GM21390 (cell line): Measurements from ENCODE around the gene BAIAP2L1.
"Not testable (repeated sequence)": the region's sequence is repeated elsewhere in the genome, so short reads cannot be mapped to it uniquely, and the experiment has no call there.

Experiments used
- ATAC-seq: cut with Tn5 transposase; IDR thresholded peaks from one replicate; pipeline ENCODE4 v1.9.1; 2021; ENCODE audit not compliant: unreplicated experiment

Gene BAIAP2L1

DNA sequence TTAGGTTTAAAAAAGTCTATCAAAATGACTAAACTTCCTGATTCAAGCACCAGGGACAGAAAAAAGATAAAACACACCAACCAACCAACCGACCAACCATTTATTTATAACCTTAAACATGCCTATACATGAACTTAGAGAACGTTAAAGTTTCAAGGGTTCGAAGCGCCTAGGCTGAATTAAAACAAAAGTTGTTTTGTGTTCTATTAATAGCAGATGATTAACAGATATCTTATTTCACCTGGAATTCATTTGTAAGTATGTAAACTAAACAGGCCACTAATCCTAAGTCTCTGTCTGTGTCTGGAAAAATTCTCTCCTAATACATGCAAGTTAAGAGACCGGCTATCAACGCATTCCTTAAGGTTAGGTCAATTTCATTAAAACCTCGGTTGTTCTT lies 1.4 kb downstream of the BAIAP2L1 start:
- no peak for ATAC-seq

DNA sequence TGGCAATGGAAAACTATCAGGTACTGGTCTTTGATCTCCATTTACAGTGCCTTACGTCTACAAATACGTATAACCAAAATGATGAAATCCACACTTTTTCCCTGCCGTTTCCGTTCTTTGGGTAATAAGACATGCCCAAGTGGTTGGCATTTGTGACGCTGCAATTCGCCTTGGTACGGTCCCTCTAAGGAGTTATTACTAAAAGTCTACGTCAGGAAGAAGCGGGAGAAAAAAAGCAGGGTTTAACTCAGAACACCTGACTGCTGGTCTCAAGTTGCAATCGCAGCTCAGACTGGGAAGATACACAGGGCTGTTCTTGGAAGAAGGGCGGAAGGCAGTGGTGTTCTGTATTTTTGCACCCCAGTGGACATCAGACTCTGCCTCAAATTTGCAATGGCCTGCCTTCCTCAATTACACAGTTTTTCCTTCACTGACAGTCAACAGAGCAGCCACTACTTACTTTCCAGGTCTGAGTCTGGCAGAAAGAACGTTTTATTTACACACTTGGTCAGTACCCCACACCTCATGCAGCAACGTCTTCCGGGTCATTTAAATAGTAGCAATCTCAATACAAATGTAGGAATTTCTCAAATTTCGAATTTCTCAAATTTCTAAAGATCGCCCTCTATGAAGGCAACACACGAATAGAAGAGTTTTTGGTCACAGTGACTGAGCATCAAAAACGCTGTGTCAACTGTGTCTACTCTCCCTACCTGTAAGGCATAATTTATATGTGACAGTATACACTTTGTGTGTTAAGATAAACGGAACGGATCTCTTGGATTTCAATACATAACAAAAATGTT lies 2.1 kb downstream of the BAIAP2L1 start:
- no peak for ATAC-seq

DNA sequence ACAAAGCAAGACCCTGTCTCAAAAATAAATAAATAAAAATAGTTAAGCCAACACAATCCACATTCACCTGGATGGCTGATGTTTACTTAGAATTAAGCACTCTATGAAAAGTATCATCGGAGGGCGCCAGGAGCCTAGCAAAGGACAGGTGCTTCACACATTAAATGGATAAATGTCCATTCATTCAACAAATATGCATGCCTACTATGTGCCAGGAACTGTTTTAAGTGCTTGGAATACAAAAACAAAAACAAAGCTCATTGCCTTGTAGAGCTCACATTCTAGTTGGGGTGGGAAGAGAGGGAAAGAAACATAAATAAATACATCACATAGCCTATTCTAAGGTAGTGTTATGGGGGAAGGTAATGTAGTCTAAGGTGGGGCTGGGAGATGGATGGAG lies 4.1 kb downstream of the BAIAP2L1 start:
- ATAC-seq: no peak

DNA sequence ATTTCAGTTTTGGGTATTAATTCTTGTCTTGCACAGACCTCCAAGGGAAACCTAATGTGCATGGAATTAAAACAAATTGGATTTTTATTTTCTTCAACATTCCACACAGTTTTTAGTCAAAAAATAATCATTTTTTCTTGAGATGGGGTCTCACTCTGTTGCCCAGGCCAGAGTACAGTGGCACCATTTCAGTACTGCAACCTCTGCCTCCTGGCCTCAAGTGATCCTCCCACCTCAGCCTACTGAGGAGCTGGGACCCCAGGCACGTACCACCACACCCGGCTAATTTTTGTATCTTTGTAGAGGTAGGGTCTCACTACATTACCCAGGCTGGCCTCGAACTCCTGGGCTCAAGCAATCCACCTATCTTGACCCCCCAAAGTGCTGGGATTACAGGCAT lies 4.9 kb downstream of the BAIAP2L1 start:
- ATAC-seq: no peak

DNA sequence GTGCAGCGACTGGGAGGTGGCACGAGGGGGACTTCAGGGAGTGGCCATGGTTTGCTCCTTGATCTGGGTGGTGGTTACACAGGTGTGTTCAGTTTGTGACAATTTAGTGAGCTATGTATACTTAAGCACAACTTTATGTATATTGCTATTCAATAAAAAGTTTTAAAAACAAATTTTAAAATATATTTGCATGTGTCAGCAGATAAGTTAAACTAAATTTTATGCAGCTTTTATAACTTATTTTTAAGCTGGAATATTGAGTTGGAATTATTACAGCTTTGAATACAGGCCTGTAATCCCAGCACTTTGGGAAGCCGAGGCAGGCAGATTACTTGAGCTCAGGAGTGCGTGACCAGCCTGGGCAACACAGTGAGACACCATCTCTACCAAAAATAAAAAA lies 5.4 kb downstream of the BAIAP2L1 start:
- no peak for ATAC-seq

DNA sequence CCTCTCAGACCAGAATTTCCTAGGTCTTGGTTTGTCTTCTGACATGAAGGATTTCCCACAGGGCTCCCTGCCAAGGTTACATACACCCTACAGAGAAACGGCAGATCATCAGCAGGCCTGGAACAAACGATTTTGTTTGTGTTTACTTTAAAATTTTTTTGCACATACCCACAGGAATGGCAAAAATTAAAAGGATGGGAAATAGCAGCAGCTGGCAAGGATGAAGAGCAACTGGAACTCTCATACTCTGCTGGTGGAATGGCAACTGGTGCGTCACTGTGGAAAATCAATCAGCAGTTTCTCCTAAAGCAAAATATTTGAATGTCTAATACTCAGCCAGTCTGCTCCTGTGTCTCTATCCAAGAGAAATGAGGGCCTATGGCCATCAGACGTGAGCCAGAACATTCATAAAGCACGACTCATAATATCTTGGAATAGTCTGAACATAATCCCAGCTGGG lies 6.5 kb downstream of the BAIAP2L1 start:
- ATAC-seq: no peak

DNA sequence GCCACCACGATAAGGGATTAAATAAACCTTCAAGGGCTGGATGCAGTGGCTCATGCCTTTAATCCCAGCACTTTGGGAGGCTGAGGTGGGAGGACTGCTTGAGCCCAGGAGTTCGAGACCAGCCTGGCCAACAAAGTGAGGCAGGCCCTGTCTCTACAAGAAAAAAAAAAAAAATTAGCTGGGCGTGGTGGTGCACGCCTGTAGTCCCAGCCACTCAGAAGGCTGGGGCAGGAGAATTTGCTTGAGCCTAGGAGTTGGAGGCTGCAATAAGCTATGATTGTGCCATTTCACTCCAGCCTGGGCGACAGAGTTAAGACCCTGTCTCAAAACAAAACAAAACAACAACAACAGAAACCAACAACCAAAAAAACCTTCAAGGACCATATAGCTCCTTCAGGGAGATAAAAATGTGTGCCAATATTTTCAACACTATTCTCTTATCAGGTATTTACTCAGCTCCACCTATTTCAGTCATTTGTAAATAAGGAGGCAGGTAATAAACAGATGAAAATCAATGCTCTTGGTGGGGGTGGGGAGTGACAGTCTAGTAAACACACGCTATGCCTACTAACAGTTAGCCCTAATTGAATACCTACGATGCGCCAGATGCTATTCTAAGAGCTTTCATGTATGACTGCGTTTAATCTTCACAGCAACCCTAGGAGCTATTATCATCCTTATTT lies 13.2 kb downstream of the BAIAP2L1 start:
- ATAC-seq: no peak

DNA sequence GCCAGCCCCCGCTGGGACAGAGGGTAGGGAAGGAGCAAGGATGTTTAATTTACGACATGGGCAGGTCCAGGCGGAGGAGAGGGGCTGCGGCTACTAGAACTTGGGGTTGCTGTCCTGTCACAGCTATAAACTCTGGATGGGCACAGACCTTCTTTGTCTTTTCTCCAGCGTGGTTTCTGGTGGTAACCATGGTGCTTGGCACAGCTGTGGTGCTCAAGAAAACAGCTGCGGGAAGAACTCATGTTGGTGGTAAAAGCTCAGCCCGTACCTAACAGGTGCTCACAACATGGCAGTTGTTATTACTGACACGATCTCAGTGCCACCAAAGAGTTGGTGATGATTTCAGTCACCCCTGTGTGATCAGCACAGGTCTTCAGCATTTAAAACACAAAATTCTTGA lies 13.8 kb downstream of the BAIAP2L1 start:
- no peak for ATAC-seq

DNA sequence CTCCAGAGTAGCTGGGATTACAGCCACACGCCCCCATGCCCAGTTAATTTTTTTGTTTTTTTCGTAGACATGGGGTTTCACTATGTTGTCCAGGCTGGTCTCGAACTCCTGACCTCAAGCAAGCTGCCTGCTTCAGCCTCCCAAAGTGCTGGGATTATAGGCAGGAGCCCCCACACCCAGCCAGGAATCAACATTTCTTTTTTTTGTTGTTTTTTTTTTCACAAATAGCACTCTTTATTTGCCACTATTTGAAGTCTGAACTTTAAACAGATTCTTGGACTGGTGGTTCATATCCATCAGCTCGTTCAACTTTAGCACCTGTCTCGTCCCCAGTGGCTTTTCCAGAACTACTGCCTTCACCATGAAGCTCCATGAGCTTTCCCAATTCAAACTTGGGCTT lies 15.4 kb downstream of the BAIAP2L1 start:
- not testable (repeated sequence) for ATAC-seq

DNA sequence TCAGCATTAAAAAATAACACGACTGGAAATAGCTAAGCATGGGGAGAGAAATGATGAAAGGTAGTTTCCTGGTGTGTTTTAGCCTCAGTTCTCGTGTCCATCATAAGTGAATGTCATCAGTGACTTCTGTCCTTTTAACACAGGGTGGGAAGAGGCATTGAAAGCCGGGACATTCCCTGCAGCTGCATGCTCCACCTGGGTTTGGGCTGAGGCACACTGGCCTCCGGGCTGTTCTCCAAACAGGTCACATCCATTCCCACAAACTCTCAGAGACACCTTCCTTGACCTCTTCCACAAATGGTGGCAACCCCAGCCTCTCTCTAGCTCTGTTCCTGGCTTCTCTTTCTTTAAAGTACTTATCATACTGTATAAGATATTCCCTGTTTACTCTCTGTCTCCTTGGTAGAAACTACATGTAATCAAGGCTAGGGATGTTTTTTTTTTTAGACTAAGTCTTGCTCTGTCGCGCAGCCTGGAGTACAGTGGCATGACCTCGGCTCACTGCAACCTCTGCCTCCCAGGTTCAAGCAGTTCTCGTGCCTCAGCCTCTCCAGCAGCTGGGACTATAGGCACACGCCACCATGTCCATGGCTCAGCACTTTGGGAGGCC lies 22.6 kb downstream of the BAIAP2L1 start:
- ATAC-seq: no peak

DNA sequence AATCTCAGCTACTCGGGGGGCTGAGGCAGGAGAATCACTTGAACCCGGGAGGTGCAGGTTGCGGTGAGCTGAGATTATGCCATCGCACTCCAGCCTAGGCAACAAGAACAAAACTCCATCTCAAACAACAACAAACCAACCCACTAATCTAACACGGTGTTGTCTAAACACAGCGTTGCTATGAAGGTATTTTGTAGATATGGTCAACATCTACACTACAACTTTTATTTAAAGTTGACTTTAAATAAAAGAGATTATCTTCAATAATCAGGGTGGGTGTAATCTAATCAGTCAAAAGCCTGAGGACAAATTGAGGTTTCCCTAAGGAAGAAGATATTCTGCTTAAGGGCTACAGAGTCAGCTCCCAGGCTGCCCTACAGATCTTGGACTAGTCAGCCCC lies 24.2 kb downstream of the BAIAP2L1 start:
- ATAC-seq: no peak

DNA sequence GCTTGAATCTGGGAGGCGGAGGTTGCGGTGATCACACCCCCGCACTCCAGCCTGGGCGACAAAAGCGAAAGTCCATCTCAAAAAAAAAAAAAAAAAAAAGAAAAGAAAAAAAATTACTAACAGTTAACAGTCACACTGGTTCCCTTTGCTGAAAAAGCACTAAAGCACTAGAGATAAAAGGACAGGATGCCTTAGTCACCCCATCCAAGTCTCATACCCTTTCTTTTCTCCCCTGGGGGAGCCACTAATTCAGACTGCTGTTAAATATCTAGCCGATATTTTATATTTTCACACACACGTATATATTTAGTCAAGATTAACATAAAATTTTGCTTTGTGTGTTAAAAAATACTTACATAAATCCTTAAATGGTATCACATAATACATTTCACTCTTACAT lies 25.2 kb downstream of the BAIAP2L1 start:
- ATAC-seq: no peak

DNA sequence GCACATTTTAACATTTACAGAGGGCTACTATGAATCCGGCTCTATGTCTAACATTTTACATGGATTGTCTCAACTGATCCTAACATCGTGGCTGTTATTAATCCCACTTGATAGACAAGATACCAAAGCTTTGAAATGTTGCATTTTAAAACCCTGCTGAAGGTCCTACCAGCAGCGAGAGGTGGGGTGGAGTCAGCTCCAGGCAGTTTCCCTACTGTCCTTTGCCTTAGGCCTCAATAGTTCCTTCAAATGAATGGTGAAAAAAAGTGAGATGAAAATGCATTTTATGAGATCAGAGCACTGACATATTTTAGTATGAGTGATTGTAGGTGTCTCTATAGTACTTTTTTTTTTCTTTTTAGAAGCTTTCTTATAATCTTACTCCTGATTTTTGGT lies 26.6 kb downstream of the BAIAP2L1 start:
- no peak for ATAC-seq

DNA sequence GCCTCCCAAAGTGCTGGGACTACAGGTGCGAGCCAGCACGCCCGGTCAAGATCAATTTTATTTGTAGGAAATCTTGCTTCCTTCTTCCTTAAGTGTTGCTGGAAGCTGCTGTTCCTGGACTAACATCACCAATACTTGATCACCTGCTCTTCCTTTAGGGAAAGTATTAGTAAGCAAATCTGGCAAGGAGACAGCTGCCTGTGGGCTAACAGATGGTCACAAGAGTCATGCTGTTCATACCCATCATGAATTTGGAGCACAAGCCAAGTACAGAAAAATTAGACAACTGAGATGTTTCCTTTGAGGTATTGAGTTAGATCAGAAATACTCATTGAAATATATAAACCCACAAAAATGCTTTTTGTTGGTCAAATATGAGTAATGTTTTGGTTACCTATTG lies 27.9 kb downstream of the BAIAP2L1 start:
- no peak for ATAC-seq

DNA sequence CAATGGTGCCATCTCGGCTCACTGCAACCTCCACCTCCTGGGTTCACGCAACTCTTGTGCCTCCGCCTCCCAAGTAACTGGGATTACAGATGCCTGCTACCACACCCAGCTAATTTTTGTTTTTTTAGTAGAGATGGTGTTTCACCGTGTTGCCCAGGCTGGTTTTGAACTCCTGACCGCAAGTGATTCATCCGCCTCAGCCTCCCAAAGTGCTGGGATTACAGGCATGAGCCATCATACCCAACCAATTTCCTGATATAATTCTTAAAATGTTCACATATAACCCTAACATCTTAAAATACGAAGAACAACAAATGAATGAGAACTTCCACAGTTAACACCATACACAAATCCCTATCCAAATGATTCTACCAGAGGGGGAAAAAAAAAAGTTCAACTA lies 31.2 kb downstream of the BAIAP2L1 start:
- ATAC-seq: no peak

DNA sequence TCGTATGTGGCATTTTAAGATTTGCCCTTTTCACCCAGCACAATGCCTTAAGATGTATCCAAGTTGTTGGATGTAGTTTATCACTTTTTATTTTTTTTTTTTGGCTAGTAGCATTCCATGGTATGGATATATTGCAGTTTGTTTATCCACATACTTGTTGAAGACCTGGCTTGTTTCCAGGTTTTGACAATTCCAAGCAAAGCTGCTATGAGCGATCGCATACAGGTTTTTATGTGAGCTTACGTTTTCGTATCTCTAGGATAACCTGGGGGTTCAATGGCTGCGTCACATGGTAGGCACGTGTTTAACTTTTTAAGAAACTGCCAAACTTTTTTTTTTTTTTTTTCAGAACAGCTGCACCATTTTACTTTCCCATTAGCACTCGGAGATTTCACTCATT lies 32.2 kb downstream of the BAIAP2L1 start:
- ATAC-seq: no peak

DNA sequence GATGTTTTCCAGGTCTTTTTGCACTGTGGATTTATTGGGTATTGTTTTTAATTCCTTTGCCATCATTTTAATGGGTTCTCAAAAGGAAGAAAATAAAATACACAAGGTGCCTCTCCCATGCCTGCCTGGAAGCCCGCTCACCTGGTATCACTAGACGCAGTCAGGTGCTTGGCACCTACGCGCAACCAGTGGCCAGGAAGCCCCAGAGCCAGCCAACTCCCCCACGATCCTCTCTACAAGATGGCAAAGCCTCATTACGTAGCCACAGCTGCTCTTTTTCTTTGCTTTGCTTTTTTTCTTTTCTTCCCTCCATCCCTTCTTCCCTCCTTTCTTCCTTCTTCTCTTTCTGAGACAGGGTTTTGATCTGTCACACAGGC lies 34.3 kb downstream of the BAIAP2L1 start:
- ATAC-seq: no peak

DNA sequence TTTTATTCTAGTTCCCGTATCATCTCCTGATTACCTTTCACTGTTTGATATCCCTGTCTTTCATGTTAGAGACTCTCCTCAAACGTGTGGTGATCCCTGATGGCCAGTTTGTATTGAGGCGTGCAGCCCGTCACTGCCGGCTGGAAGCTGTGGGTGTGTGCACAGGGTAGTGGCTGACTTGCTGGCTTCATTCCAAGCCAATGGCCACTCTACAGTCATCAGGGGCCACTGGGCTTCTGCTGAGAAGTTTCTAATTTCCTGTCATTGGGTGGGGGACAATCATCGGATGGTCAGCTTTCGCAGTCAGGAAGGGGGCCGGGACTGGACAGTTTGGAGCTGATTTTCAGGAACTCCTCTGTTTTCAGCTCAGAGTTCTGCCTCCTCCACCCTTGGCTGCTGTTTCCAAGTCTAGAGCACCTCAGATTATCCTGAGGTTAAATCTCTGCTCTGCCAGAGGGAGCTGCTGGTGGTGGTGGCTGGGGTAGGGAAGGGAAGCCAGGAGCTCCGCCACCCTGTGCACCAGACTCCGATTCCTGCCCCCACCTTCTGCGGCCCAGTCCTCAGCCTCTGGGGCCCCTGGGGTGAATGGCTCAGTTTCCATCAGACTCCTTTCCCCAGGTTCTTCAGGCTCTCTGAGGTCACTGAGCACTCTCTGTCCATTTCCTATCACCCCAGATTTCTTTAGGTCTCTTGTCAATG lies 34.9 kb downstream of the BAIAP2L1 start:
- no peak for ATAC-seq

DNA sequence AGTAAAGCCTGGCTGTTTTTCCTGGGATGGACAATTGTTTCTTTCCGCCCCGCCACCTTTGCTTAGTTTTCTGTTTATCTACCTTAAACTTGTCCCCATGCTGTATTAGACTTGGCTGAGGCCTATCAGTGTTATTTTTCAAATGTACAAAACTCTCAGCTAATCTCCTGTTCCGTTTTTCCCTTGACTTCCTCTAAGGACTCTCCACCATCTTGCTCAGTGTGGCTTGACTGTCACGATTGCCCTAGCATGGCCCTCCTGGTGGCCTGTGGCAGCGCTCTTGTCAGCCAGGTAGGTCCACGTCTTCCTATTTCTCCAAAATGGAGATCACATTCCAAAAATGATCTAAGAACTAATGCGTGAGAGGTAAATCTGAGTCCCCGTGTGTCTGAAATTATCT lies 36.7 kb downstream of the BAIAP2L1 start:
- ATAC-seq: no peak

DNA sequence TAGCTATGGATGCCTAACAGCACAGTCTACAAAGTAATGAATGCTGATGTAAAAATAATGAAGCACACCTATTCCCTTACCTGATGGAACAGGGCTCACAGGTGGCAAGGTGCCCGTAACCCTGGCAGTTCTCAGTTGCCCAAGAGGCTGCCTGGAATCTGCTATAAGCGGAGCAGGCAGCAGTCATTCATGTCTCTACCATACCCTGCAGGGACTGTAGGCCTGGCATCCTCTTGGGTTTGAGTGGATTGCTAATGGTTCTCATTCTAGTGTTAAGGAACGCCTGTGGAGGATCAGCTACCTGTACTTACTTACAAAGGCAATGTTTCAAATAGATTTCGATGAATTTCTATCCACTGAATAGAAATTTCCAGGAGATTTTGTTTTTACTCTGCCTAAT lies 38.4 kb downstream of the BAIAP2L1 start:
- ATAC-seq: no peak

DNA sequence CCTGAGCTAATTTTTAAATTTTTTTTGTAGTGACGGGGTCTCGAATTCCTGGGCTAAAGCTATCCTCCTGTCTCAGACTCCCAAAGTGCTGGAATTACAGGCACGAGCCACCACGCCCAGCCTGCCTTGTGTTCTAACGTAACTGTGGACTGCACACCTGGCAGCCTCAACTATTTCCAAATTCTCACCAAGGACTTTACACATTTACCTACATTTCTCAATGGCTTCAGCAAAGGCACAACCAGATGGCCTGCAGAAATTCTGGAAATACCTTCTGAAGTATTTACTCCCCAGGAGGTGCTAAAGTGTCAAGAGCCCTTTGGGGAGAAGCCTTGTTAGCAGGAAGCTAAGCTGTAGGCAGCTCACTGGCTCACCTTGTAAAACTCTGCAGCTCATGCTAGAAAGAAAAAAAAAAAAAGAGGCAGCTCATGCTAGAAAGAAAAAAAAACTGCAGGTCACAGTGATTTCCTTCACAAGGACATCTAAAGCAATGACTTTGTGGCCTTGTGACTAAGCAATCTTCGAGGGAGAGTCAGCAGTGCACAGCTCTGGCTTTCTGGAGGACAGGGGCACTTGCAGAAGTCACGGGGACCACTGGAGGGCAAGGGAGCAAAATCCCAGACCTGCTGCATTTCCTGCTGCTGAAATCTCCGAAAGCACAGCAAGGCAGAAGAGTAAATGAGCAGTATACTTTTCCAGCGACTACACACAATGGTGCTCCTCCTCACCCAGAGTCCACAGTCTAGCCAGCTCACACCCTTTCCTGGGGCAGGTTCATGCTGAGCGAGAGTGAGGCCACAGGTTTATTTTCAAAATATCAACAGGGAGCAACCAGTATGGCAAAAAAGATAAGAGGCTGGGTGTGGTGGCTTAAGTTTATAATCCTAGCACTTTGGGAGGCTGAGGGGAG lies 40.4 kb downstream of the BAIAP2L1 start:
- no peak for ATAC-seq
